Measurements from ENCODE around the gene SH3PXD2A. TPM values are rescaled to one million over a fixed set of nuclear protein-coding genes. Genes with fewer than 3 reads are reported as not detected.

Gene SH3PXD2A
- total RNA-seq, 4 donors from 2014 or later: 55.7 to 71.8 (median 66.8) TPM

GRCh38 chr10:103768345-103768744, 87.0 kb downstream of the SH3PXD2A start:
- H3K4me3 ChIP-seq: no peak overlapping the region
- no peak for DNase-seq (ENCODE audit: low spot score in 2 of 2)
- TF ChIP-seq EP300 (IDR thresholded peaks at IDR 0.05): no peak
- no peak for TF ChIP-seq CTCF (IDR thresholded peaks at IDR 0.05)
- no peak for TF ChIP-seq POLR2A (IDR thresholded peaks at IDR 0.05)
- H3K27me3 ChIP-seq: no peaks in the 10 kb centered on the region
- H3K4me1 ChIP-seq: peaks cover 43% of the 10 kb centered on the region
- 84% methylated on average over 11 of the region's 11 CpGs for WGBS
- H3K36me3 ChIP-seq: no peaks in the 10 kb centered on the region
- no peaks in the 10 kb centered on the region for H3K9me3 ChIP-seq
- no peak overlapping the region for H3K27ac ChIP-seq

GRCh38 chr10:103767756-103768155, 87.6 kb downstream of the SH3PXD2A start:
- DNase-seq (ENCODE audit: low spot score in 2 of 2): no peak
- H3K4me1 ChIP-seq: peaks cover 46% of the 10 kb centered on the region
- no peak overlapping the region for H3K27ac ChIP-seq
- 91% methylated on average over 1 of the region's 1 CpG for WGBS
- no peaks in the 10 kb centered on the region for H3K27me3 ChIP-seq
- H3K36me3 ChIP-seq: no peaks in the 10 kb centered on the region
- TF ChIP-seq CTCF (IDR thresholded peaks at IDR 0.05): no peak
- TF ChIP-seq POLR2A (IDR thresholded peaks at IDR 0.05): no peak
- no peak for TF ChIP-seq EP300 (IDR thresholded peaks at IDR 0.05)
- no peak for TF ChIP-seq POLR2AphosphoS5 (IDR thresholded peaks at IDR 0.05)
- no peaks in the 10 kb centered on the region for H3K9me3 ChIP-seq
- no peak overlapping the region for H3K4me3 ChIP-seq

GRCh38 chr10:103766751-103767505, 88.4 kb downstream of the SH3PXD2A start:
- no peaks in the 10 kb centered on the region for H3K27me3 ChIP-seq
- peaks cover 41% of the 10 kb centered on the region for H3K4me1 ChIP-seq
- TF ChIP-seq POLR2AphosphoS5 (IDR thresholded peaks at IDR 0.05): no peak
- no peak for TF ChIP-seq POLR2A (IDR thresholded peaks at IDR 0.05)
- TF ChIP-seq EP300 (IDR thresholded peaks at IDR 0.05): no peak
- TF ChIP-seq CTCF (IDR thresholded peaks at IDR 0.05): no peak
- H3K9me3 ChIP-seq: no peaks in the 10 kb centered on the region
- no peaks in the 10 kb centered on the region for H3K36me3 ChIP-seq
- no peak for DNase-seq (ENCODE audit: low spot score in 2 of 2)
- WGBS: 66% methylated on average over 8 of the region's 8 CpGs
- H3K4me3 ChIP-seq: no peak overlapping the region
- H3K27ac ChIP-seq: no peak overlapping the region

- Histone ChIP-seq H3K27me3 (no peaks in the 10 kb centered on the region), H3K4me1 (peaks cover 39% of the 10 kb centered on the region), H3K36me3 (no peaks in the 10 kb centered on the region), H3K27ac (no peak overlapping the region), H3K9me3 (no peaks in the 10 kb centered on the region), H3K4me3 (no peak overlapping the region)
- WGBS: 49% methylated on average over 8 of the region's 8 CpGs
- DNase-seq (ENCODE audit: low spot score in 2 of 2): no peak
- TF ChIP-seq POLR2A (IDR thresholded peaks at IDR 0.05) (no peak), EP300 (IDR thresholded peaks at IDR 0.05) (no peak), CTCF (IDR thresholded peaks at IDR 0.05) (no peak), POLR2AphosphoS5 (IDR thresholded peaks at IDR 0.05) (no peak)
Observed at GRCh38 chr10:103765981-103766380, 89.4 kb downstream of the SH3PXD2A start.

GRCh38 chr10:103765168-103765567, 90.2 kb downstream of the SH3PXD2A start:
- TF ChIP-seq EP300 (IDR thresholded peaks at IDR 0.05) (no peak), POLR2A (IDR thresholded peaks at IDR 0.05) (no peak), POLR2AphosphoS5 (IDR thresholded peaks at IDR 0.05) (no peak), CTCF (IDR thresholded peaks at IDR 0.05) (no peak)
- Histone ChIP-seq H3K4me1 (peaks cover 38% of the 10 kb centered on the region), H3K36me3 (no peaks in the 10 kb centered on the region), H3K4me3 (no peak overlapping the region), H3K27ac (no peak overlapping the region), H3K9me3 (no peaks in the 10 kb centered on the region), H3K27me3 (no peaks in the 10 kb centered on the region)
- no peak for DNase-seq (ENCODE audit: low spot score in 2 of 2)
- WGBS: 79% methylated on average over 4 of the region's 6 CpGs
